Endothelial cell of umbilical vein (primary cell): ENCODE data around the gene GPLD1.

Experiments
- CTCF ChIP-seq, 2 donors: IDR thresholded peaks; 1 replicate in 1 of 2; 2 replicates in 1 of 2; pipeline ENCODE4 v1.5.1; 2011; ENCODE audit warnings: low read length in 2 of 2, mild to moderate bottlenecking in 2 of 2, moderate library complexity in 2 of 2, control low read depth in 1 of 2, inconsistent platforms in 1 of 2, low read depth in 1 of 2; ENCODE audit not compliant: insufficient read depth in 1 of 2; ENCODE audit errors: extremely low read depth in 1 of 2
- EZH2 ChIP-seq: IDR thresholded peaks from 2 replicates; pipeline ENCODE4 v1.6.1; 2012; ENCODE audit warnings: borderline replicate concordance, low read depth, mild to moderate bottlenecking, moderate library complexity, low read length, inconsistent platforms; ENCODE audit not compliant: severe bottlenecking
- FOS ChIP-seq: IDR thresholded peaks from 2 replicates; pipeline ENCODE4 v1.6.1; 2011; ENCODE audit warnings: mild to moderate bottlenecking, low read length, moderate library complexity, borderline replicate concordance; ENCODE audit not compliant: insufficient read depth
- GATA2 ChIP-seq: IDR thresholded peaks from 2 replicates; pipeline ENCODE4 v1.7.0; 2011; ENCODE audit warnings: low read depth, mild to moderate bottlenecking, moderate library complexity, mixed read lengths, low read length; ENCODE audit not compliant: insufficient read length, insufficient read depth
- JUN ChIP-seq: IDR thresholded peaks from 2 replicates; pipeline ENCODE4 v1.6.1; 2011; ENCODE audit warnings: borderline replicate concordance, low read depth; ENCODE audit not compliant: insufficient read length, insufficient read depth
- MYC ChIP-seq: IDR thresholded peaks from one replicate; pipeline ENCODE4 v1.6.1; 2011; ENCODE audit warnings: mild to moderate bottlenecking, low read depth, low read length
- POLR2A ChIP-seq: IDR thresholded peaks from 2 replicates; pipeline ENCODE4 v1.6.1; 2012; ENCODE audit warnings: low read depth, mild to moderate bottlenecking, control low read depth, low read length
- POLR2AphosphoS5 ChIP-seq: IDR thresholded peaks from 2 replicates; pipeline ENCODE4 v1.6.1; 2012; ENCODE audit warnings: low read depth, mild to moderate bottlenecking, control low read depth, low read length, moderate library complexity; ENCODE audit not compliant: insufficient read depth
- TF ChIP-seq, protein P1 (sequence below): IDR thresholded peaks from 2 replicates; pipeline ENCODE4 v1.6.1; 2011; ENCODE audit not compliant: insufficient read depth, insufficient read length

DNA sequence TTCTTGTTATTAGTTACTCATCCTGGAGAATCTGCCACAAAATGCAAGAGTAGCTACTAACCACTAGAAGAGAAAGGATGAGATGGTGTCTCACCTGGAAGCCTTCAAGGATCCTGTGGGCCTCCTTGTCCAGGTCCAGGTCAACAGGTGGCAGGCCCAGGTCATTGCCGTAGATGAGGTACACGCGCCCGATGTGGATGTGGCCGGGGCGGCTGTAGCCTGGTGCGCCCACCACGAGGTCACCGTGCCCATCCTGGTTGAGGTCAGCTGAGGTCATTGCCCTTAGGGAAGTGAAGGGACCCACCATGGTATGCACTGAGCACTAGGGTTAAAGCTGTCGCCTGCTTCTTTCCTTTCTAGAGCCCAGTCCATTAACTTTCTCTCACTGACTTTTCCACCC, 35.5 kb downstream of the GPLD1 start:
- TF ChIP-seq CTCF (IDR thresholded peaks at IDR 0.05; ENCODE audit: extremely low read depth in 1 of 2, insufficient read depth in 1 of 2, low read depth in 1 of 2, low read length in 2 of 2) (no peak), POLR2A (no peak), POLR2AphosphoS5 (no peak), EZH2 (no peak), MYC (no peak), GATA2 (no peak), JUN (no peak), FOS (no peak)
- TF ChIP-seq, protein P1, sequence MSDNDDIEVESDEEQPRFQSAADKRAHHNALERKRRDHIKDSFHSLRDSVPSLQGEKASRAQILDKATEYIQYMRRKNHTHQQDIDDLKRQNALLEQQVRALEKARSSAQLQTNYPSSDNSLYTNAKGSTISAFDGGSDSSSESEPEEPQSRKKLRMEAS, result no peak
